ENCODE measurements around the gene COMMD3. TPM values are rescaled to one million over a fixed set of nuclear protein-coding genes. Genes with fewer than 3 reads are reported as not detected.

The COMMD3 gene
- total and polyA plus RNA-seq, 4 experiments from 2014 or later = 67.9 to 88.1 (median 69.8) TPM

DNA sequence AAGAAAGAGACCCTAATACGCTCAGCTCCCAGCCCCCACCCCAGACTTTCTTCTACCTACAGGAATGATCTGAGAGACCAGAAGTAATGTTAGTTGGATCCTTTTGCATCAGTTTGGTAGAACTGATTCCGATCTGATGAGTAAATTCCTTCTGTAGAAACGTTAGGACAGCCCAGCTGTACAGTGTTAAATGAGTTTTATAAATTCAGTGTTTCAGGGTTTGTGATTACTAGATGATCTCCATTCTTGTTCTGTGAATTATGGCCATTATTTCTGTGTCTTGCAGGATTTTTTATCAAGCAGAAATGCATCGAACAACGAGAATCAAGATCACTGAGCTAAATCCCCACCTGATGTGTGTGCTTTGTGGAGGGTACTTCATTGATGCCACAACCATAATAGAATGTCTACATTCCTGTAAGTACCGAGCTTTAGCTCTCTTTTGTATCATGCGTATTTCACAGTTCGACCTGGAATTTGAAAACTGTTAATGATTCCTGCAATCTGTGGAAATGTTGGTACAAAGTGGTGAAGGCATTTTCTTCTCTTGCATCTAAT, 10.0 kb downstream of the COMMD3 start:
- Mint-ChIP-seq H3K27me3 (peaks cover 10 to 13% of the 10 kb centered on the region in 2 donors), H3K4me1 (peaks cover 35 to 44% (median 39%) of the 10 kb centered on the region in 4 donors), H3K9me3 (peaks cover 0 to 4% (median 0%) of the 10 kb centered on the region in 8 donors), H3K4me3 (peak overlapping the region; percentile 81 to 84 (median 84)), H3K36me3 (peaks cover 14 to 32% of the 10 kb centered on the region in 2 donors), H3K27ac (peak overlapping the region; percentile 75 to 91 (median 90))
- Histone ChIP-seq H3K4me3 (ENCODE audit: low read length in 2 of 2) (peak overlapping the region; percentile 20 to 56), H3K4me1 (ENCODE audit: insufficient read depth, low read length) (peaks cover 39% of the 10 kb centered on the region), H3K9me3 (ENCODE audit: control insufficient read depth in 1 of 2, low read length in 2 of 2) (no peaks in the 10 kb centered on the region), H3K27ac (ENCODE audit: low read depth, low read length) (peak overlapping the region; percentile 54), H3K27me3 (ENCODE audit: insufficient read depth, low read length) (no peaks in the 10 kb centered on the region), H3K36me3 (ENCODE audit: insufficient read depth, low read length) (no peaks in the 10 kb centered on the region)
- no peak for DNase-seq
- intact Hi-C loops (cut with micrococcal nuclease) = no loop called here
- POLR2A ChIA-PET (ENCODE audit: partially characterized antibody) = interaction anchor here (1.4 to 3.4 kb wide), 4 partner anchors 10 to 110 kb away, joined by 5 to 42 read pairs (median 14); partner anchors contain the start of gene COMMD3
- CTCF ChIA-PET (ENCODE audit: partially characterized antibody) = interaction anchor here (1.3 kb wide), 1 partner anchor 10 kb away, joined by 3 read pairs; the partner anchor contains the start of gene COMMD3

DNA sequence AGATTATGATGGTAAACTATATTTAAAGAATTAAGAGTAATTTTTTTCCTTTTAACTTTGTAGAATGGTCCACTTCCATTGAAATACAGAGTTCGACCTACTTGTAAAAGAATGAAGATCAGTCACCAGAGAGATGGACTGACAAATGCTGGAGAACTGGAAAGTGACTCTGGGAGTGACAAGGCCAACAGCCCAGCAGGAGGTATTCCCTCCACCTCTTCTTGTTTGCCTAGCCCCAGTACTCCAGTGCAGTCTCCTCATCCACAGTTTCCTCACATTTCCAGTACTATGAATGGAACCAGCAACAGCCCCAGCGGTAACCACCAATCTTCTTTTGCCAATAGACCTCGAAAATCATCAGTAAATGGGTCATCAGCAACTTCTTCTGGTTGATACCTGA, 13.0 kb downstream of the COMMD3 start:
- Histone ChIP-seq H3K27me3 (ENCODE audit: insufficient read depth, low read length) (no peaks in the 10 kb centered on the region), H3K9me3 (ENCODE audit: control insufficient read depth in 1 of 2, low read length in 2 of 2) (no peaks in the 10 kb centered on the region), H3K4me3 (ENCODE audit: low read length in 2 of 2) (no peak overlapping the region), H3K4me1 (ENCODE audit: insufficient read depth, low read length) (peaks cover 45% of the 10 kb centered on the region), H3K36me3 (ENCODE audit: insufficient read depth, low read length) (no peaks in the 10 kb centered on the region), H3K27ac (ENCODE audit: low read depth, low read length) (no peak overlapping the region)
- CTCF ChIA-PET (ENCODE audit: partially characterized antibody) = no interaction called here
- peaks cover 0 to 12% (median 2%) of the 10 kb centered on the region in 8 donors for H3K9me3 Mint-ChIP-seq
- no peak for DNase-seq
- intact Hi-C loops (cut with micrococcal nuclease) = no loop called here
- peaks cover 4 to 15% of the 10 kb centered on the region in 2 donors for H3K27me3 Mint-ChIP-seq
- H3K4me1 Mint-ChIP-seq = peaks cover 33 to 42% (median 39%) of the 10 kb centered on the region in 4 donors
- peaks cover 14 to 37% of the 10 kb centered on the region in 2 donors for H3K36me3 Mint-ChIP-seq
- H3K4me3 Mint-ChIP-seq = no peak overlapping the region
- POLR2A ChIA-PET (ENCODE audit: partially characterized antibody) = no interaction called here
- no peak overlapping the region for H3K27ac Mint-ChIP-seq

DNA sequence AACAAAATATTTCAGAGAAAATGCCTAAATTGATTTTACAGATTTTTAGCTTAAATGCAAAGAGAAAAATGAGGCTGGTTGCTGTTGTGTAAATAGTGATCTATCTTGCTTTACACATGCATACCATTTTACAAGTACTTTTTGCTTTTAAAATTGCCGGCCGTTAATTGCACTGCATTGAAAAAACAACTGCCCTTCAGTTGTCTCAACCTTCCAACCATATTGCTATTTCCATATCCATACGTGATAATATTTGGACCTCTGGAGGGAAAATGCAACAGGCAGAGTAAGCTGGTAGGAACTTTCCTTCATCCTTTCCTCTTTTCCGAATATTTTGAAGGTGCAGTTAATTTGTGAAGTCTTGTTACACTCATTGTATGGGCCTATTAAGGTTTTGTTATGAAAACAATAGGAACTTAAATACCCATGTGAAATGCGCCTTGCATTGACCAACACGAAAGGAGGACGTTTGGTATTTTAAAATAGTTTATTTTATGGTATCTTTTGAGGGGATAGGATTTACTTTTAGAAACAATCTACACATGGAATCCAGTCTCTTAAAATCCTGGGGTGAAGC, 16.0 kb downstream of the COMMD3 start:
- DNase-seq = no peak
- Histone ChIP-seq H3K9me3 (ENCODE audit: control insufficient read depth in 1 of 2, low read length in 2 of 2) (no peaks in the 10 kb centered on the region), H3K4me1 (ENCODE audit: insufficient read depth, low read length) (peaks cover 52% of the 10 kb centered on the region), H3K27ac (ENCODE audit: low read depth, low read length) (peak overlapping the region; percentile 61), H3K4me3 (ENCODE audit: low read length in 2 of 2) (no peak overlapping the region), H3K36me3 (ENCODE audit: insufficient read depth, low read length) (no peaks in the 10 kb centered on the region), H3K27me3 (ENCODE audit: insufficient read depth, low read length) (peaks cover 15% of the 10 kb centered on the region)
- peaks cover 0 to 23% (median 5%) of the 10 kb centered on the region in 8 donors for H3K9me3 Mint-ChIP-seq
- POLR2A ChIA-PET (ENCODE audit: partially characterized antibody) = interaction anchor here (0.9 to 2.6 kb wide), 7 partner anchors 8 to 105 kb away, joined by 4 to 26 read pairs (median 9); partner anchors contain the start of gene COMMD3
- H3K36me3 Mint-ChIP-seq = peaks cover 14 to 25% of the 10 kb centered on the region in 2 donors
- CTCF ChIA-PET (ENCODE audit: partially characterized antibody) = interaction anchor here (0.9 to 2.6 kb wide), 3 partner anchors 8 to 16 kb away, joined by 3 to 10 read pairs (median 4); partner anchors contain the start of gene COMMD3
- peaks cover 21 to 38% (median 30%) of the 10 kb centered on the region in 4 donors for H3K4me1 Mint-ChIP-seq
- H3K27ac Mint-ChIP-seq = peak overlapping the region in 6 of 7 donors; percentile 48 to 97 (median 92)
- peak overlapping the region in 7 of 8 donors; percentile 40 to 93 (median 87) for H3K4me3 Mint-ChIP-seq
- intact Hi-C loops (cut with micrococcal nuclease) = loop anchor here (2.0 kb wide), 1 partner anchor 329 kb away; the partner anchor contains the start of gene DNAJC1
- peaks cover 7 to 13% of the 10 kb centered on the region in 2 donors for H3K27me3 Mint-ChIP-seq

DNA sequence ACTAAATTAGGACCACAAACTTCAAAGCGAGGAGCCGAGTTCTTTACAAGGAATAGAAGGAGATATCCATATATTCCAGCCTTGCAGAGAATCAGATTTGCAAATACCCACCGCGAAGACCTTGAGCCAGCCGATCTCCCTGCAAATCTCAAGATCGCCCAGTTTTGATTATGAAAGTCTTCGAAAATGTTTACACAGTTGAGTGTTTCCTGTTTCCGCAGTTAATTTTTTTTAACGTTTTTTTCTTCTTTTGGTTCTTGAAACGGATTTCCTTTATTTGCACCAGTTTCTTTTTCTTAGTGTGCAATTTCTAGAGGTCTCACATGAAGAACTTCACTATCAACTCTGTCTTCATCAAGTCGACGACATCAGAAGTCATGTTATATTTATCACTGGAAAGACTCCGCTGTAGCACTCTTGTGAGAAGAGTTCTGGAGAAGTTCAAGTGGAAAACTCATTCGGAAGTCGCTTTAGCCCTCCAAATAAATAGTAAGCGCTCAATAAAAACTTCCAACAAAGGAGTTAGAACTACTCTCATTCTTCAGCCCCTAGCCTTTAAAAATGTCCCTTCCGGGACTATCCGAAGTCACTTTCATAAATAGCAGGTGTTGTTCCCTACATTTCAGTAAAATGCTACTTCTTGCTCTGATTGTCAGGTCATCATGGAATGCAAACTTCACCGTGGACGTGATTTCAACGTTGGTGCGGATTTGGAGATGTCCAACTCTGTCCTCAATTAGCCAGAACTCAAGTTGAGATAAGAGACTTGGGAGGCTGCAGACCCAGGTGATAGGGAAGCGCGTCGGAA, 17.2 kb downstream of the COMMD3 start:
- POLR2A ChIA-PET (ENCODE audit: partially characterized antibody) = interaction anchor here (1.0 to 2.6 kb wide), 6 partner anchors 7 to 104 kb away, joined by 6 to 26 read pairs (median 10); partner anchors contain the start of gene COMMD3
- CTCF ChIA-PET (ENCODE audit: partially characterized antibody) = interaction anchor here (0.9 to 2.6 kb wide), 2 partner anchors 11 to 17 kb away, joined by 3 to 10 read pairs; partner anchors contain the start of gene COMMD3
- H3K27me3 Mint-ChIP-seq = peaks cover 12 to 21% of the 10 kb centered on the region in 2 donors
- peaks cover 21 to 40% (median 31%) of the 10 kb centered on the region in 4 donors for H3K4me1 Mint-ChIP-seq
- no peaks in the 10 kb centered on the region for H3K36me3 ChIP-seq (ENCODE audit: insufficient read depth, low read length)
- peak overlapping the region; percentile 78 to 93 (median 88) for H3K4me3 Mint-ChIP-seq
- H3K27ac Mint-ChIP-seq = peak overlapping the region; percentile 86 to 97 (median 94)
- peaks cover 53% of the 10 kb centered on the region for H3K4me1 ChIP-seq (ENCODE audit: insufficient read depth, low read length)
- peak overlapping the region; percentile 53 to 59 for H3K4me3 ChIP-seq (ENCODE audit: low read length in 2 of 2)
- peak overlapping the region; percentile 61 for H3K27ac ChIP-seq (ENCODE audit: low read depth, low read length)
- intact Hi-C loops (cut with micrococcal nuclease) = loop anchor here (1.0 to 2.0 kb wide), 3 partner anchors 8 to 331 kb away; partner anchors contain the start of genes COMMD3 and DNAJC1
- peak; percentile 45 to 76 (median 72) for DNase-seq
- peaks cover 27% of the 10 kb centered on the region for H3K27me3 ChIP-seq (ENCODE audit: insufficient read depth, low read length)
- H3K9me3 ChIP-seq (ENCODE audit: control insufficient read depth in 1 of 2, low read length in 2 of 2) = no peaks in the 10 kb centered on the region
- H3K9me3 Mint-ChIP-seq = peaks cover 0 to 24% (median 5%) of the 10 kb centered on the region in 8 donors
- H3K36me3 Mint-ChIP-seq = peaks cover 10 to 20% of the 10 kb centered on the region in 2 donors

DNA sequence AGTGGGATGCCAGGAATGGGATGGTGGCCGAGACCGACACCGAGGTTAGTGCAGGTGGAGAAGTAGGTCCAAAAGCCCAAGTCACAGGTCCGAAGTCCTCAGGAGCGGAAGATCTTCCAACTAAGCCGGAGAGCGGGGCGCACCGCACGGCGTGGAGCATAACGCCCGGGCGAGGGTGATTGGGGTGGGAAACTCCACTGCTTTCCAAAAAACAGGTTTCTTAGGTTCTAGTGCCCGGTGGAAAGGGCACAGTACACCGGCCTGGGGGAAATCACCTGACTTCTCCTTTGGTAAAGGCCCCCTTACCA, 17.7 kb downstream of the COMMD3 start:
- H3K4me1 Mint-ChIP-seq = peaks cover 21 to 44% (median 31%) of the 10 kb centered on the region in 4 donors
- Histone ChIP-seq H3K9me3 (ENCODE audit: control insufficient read depth in 1 of 2, low read length in 2 of 2) (no peaks in the 10 kb centered on the region), H3K36me3 (ENCODE audit: insufficient read depth, low read length) (no peaks in the 10 kb centered on the region), H3K27me3 (ENCODE audit: insufficient read depth, low read length) (peaks cover 32% of the 10 kb centered on the region), H3K4me1 (ENCODE audit: insufficient read depth, low read length) (peaks cover 53% of the 10 kb centered on the region), H3K27ac (ENCODE audit: low read depth, low read length) (no peak overlapping the region), H3K4me3 (ENCODE audit: low read length in 2 of 2) (peak overlapping the region in 1 of 2 donors; percentile 53)
- H3K4me3 Mint-ChIP-seq = peak overlapping the region; percentile 78 to 93 (median 88)
- peaks cover 0 to 24% (median 5%) of the 10 kb centered on the region in 8 donors for H3K9me3 Mint-ChIP-seq
- H3K36me3 Mint-ChIP-seq = peaks cover 10 to 20% of the 10 kb centered on the region in 2 donors
- intact Hi-C loops (cut with micrococcal nuclease) = loop anchor here (1.0 to 2.0 kb wide), 3 partner anchors 9 to 331 kb away; partner anchors contain the start of genes COMMD3 and DNAJC1
- H3K27me3 Mint-ChIP-seq = peaks cover 17 to 27% of the 10 kb centered on the region in 2 donors
- ChIA-PET POLR2A (ENCODE audit: partially characterized antibody) (no interaction called here), CTCF (ENCODE audit: partially characterized antibody) (no interaction called here)
- peak overlapping the region; percentile 82 to 97 (median 90) for H3K27ac Mint-ChIP-seq
- DNase-seq = no peak

DNA sequence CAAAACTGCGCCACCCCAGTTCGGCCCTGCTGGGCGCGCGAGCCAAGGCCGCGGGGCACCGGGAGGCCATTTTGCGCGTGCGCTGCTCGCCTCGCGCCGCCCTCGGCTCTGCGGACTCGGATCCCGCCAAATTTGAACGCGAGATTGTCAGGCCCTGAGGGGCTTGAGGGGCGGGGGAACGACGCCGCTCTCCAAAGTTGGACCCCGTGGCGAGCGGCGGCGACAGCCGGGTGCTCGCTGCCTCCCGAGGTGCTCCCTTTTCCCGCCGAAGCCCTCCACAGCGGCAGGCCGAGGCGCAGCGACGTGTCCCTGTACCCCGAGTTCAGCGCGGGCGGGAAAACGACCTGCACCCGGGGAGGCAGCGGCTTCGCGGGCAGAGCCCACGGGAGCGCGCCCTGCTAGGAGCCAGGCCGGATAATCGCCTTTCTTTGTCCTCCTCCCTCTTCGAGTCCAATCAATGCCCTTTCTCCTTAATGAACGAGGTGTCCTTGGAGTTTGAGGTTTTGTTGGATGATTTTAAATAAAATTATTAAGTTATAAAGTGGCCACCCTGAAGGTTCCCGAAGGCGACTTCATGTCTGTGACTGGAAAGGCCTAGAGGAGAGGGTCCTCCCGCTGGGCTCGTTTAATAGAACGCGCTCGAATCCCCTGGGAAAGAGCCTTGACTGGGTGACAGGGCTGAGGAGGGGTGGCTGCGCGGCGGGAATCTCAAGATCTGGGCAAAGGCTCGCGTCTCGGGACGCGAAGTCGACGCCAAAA, 18.4 kb downstream of the COMMD3 start:
- peaks cover 0 to 24% (median 4%) of the 10 kb centered on the region in 8 donors for H3K9me3 Mint-ChIP-seq
- Histone ChIP-seq H3K4me3 (ENCODE audit: low read length in 2 of 2) (peak overlapping the region in 1 of 2 donors; percentile 52), H3K27ac (ENCODE audit: low read depth, low read length) (peak overlapping the region; percentile 58), H3K9me3 (ENCODE audit: control insufficient read depth in 1 of 2, low read length in 2 of 2) (no peaks in the 10 kb centered on the region), H3K36me3 (ENCODE audit: insufficient read depth, low read length) (no peaks in the 10 kb centered on the region), H3K27me3 (ENCODE audit: insufficient read depth, low read length) (peaks cover 39% of the 10 kb centered on the region), H3K4me1 (ENCODE audit: insufficient read depth, low read length) (peaks cover 54% of the 10 kb centered on the region)
- POLR2A ChIA-PET (ENCODE audit: partially characterized antibody) = interaction anchor here (0.8 to 1.0 kb wide), 2 partner anchors 281 to 331 kb away, joined by 3 to 5 read pairs; partner anchors contain the start of gene DNAJC1
- intact Hi-C loops (cut with micrococcal nuclease) = loop anchor here (1.0 kb wide), 1 partner anchor 105 kb away; no protein-coding TSS in a partner anchor
- H3K36me3 Mint-ChIP-seq = peaks cover 4 to 15% of the 10 kb centered on the region in 2 donors
- peak overlapping the region; percentile 92 to 96 (median 96) for H3K27ac Mint-ChIP-seq
- H3K27me3 Mint-ChIP-seq = peaks cover 20 to 33% of the 10 kb centered on the region in 2 donors
- DNase-seq = no peak
- CTCF ChIA-PET (ENCODE audit: partially characterized antibody) = interaction anchor here (0.7 kb wide), 1 partner anchor 9 kb away, joined by 4 read pairs; no protein-coding TSS in a partner anchor
- peak overlapping the region; percentile 84 to 96 (median 87) for H3K4me3 Mint-ChIP-seq
- H3K4me1 Mint-ChIP-seq = peaks cover 21 to 46% (median 30%) of the 10 kb centered on the region in 4 donors
